ENCODE data around the gene CCDC6.
"Not testable (repeated sequence)": the region's sequence is repeated elsewhere in the genome, so short reads cannot be mapped to it uniquely, and the experiment has no call there.

Gene CCDC6

GRCh38 chr10:59880971-59881510, 25.3 kb downstream of the CCDC6 start:
- DNase-seq (ENCODE audit: low read depth in 1 of 2, low spot score in 1 of 2): peak; percentile 40 to 74

- DNase-seq (ENCODE audit: low read depth in 1 of 2, low spot score in 1 of 2): no peak
Measured at GRCh38 chr10:59880019-59880717, 26.2 kb downstream of the CCDC6 start.

- no peak for DNase-seq (ENCODE audit: low read depth in 1 of 2, low spot score in 1 of 2)
Measured at GRCh38 chr10:59879363-59879913, 26.9 kb downstream of the CCDC6 start.

GRCh38 chr10:59878915-59879314, 27.4 kb downstream of the CCDC6 start:
- no peak for DNase-seq (ENCODE audit: low read depth in 1 of 2, low spot score in 1 of 2)

- no peak for DNase-seq (ENCODE audit: low read depth in 1 of 2, low spot score in 1 of 2)
Measured at GRCh38 chr10:59878289-59878688, 28.1 kb downstream of the CCDC6 start.

GRCh38 chr10:59877191-59877671, 29.1 kb downstream of the CCDC6 start:
- DNase-seq (ENCODE audit: low read depth in 1 of 2, low spot score in 1 of 2): no peak

- no peak for DNase-seq (ENCODE audit: low read depth in 1 of 2, low spot score in 1 of 2)
Measured at GRCh38 chr10:59876695-59877094, 29.7 kb downstream of the CCDC6 start.

GRCh38 chr10:59876208-59876607, 30.1 kb downstream of the CCDC6 start:
- DNase-seq (ENCODE audit: low read depth in 1 of 2, low spot score in 1 of 2): not testable (repeated sequence)

- no peak for DNase-seq (ENCODE audit: low read depth in 1 of 2, low spot score in 1 of 2)
Measured at GRCh38 chr10:59873896-59874295, 32.5 kb downstream of the CCDC6 start.

- no peak for DNase-seq (ENCODE audit: low read depth in 1 of 2, low spot score in 1 of 2)
Measured at GRCh38 chr10:59872892-59873463, 33.4 kb downstream of the CCDC6 start.

- no peak for DNase-seq (ENCODE audit: low read depth in 1 of 2, low spot score in 1 of 2)
Measured at GRCh38 chr10:59870152-59870551, 36.2 kb downstream of the CCDC6 start.

- DNase-seq (ENCODE audit: low read depth in 1 of 2, low spot score in 1 of 2): no peak
Measured at GRCh38 chr10:59869594-59869940, 36.8 kb downstream of the CCDC6 start.

- DNase-seq (ENCODE audit: low read depth in 1 of 2, low spot score in 1 of 2): no peak
Measured at GRCh38 chr10:59868696-59869593, 37.4 kb downstream of the CCDC6 start.

GRCh38 chr10:59867590-59867989, 38.8 kb downstream of the CCDC6 start:
- no peak for DNase-seq (ENCODE audit: low read depth in 1 of 2, low spot score in 1 of 2)

- no peak for DNase-seq (ENCODE audit: low read depth in 1 of 2, low spot score in 1 of 2)
Measured at GRCh38 chr10:59865101-59865500, 41.3 kb downstream of the CCDC6 start.

- DNase-seq (ENCODE audit: low read depth in 1 of 2, low spot score in 1 of 2): no peak
Measured at GRCh38 chr10:59864141-59864962, 42.0 kb downstream of the CCDC6 start.

- DNase-seq (ENCODE audit: low read depth in 1 of 2, low spot score in 1 of 2): no peak
Measured at GRCh38 chr10:59859570-59859969, 46.8 kb downstream of the CCDC6 start.

- no peak for DNase-seq (ENCODE audit: low read depth in 1 of 2, low spot score in 1 of 2)
Measured at GRCh38 chr10:59857921-59858320, 48.4 kb downstream of the CCDC6 start.

- DNase-seq (ENCODE audit: low read depth in 1 of 2, low spot score in 1 of 2): no peak
Measured at GRCh38 chr10:59857049-59857448, 49.3 kb downstream of the CCDC6 start.

GRCh38 chr10:59856104-59856503, 50.3 kb downstream of the CCDC6 start:
- DNase-seq (ENCODE audit: low read depth in 1 of 2, low spot score in 1 of 2): no peak

- DNase-seq (ENCODE audit: low read depth in 1 of 2, low spot score in 1 of 2): no peak
Measured at GRCh38 chr10:59854571-59854970, 51.8 kb downstream of the CCDC6 start.

Measured in activated CD4-positive, alpha-beta T cell treated with anti-CD3 and anti-CD28 coated beads, Interleukin-2, amount 50 U/mL, for 24 hours (primary cell).